Loucy (cell line): Measurements from ENCODE around the gene KRTAP9-7.
"Not testable (repeated sequence)": the region's sequence is repeated elsewhere in the genome, so short reads cannot be mapped to it uniquely, and the experiment has no call there.

Experiments
- H2AFZ ChIP-seq: fragments of 200-600 bp; sonication (generic); 2 replicates; pipeline ENCODE4 v1.6.0; 2016; ENCODE audit warnings: antibody characterized with exemption, mild to moderate bottlenecking, low read length, moderate library complexity
- H3F3A ChIP-seq: fragments of 200-600 bp; 2 replicates; pipeline ENCODE4 v1.6.0; 2016; ENCODE audit warnings: antibody characterized with exemption, low read depth, mild to moderate bottlenecking
- H3K27me3 ChIP-seq: fragments of 200-600 bp; sonication (generic); 2 replicates; pipeline ENCODE4 v1.6.1; 2014; ENCODE audit warnings: low read length, mild to moderate bottlenecking; ENCODE audit not compliant: insufficient read depth, poor library complexity, severe bottlenecking
- H3K36me3 ChIP-seq: fragments of 200-600 bp; sonication (generic); 2 replicates; pipeline ENCODE4 v1.6.1; 2016; ENCODE audit warnings: low read length; ENCODE audit not compliant: insufficient read depth
- H3K4me1 ChIP-seq: fragments of 200-600 bp; sonication (generic); 2 replicates; pipeline ENCODE4 v1.5.1; 2014; ENCODE audit warnings: low read length, mild to moderate bottlenecking; ENCODE audit not compliant: insufficient read depth, poor library complexity, severe bottlenecking
- H3K4me2 ChIP-seq: fragments of 200-600 bp; sonication (generic); 2 replicates; pipeline ENCODE4 v1.6.0; 2014; ENCODE audit warnings: antibody characterized with exemption, low read length, low read depth, mild to moderate bottlenecking; ENCODE audit not compliant: poor library complexity, severe bottlenecking
- H3K4me3 ChIP-seq: fragments of 200-600 bp; sonication (generic); 2 replicates; pipeline ENCODE4 v1.5.1; 2014; ENCODE audit warnings: low read length, mild to moderate bottlenecking, mixed read lengths; ENCODE audit not compliant: poor library complexity, severe bottlenecking
- H3K79me2 ChIP-seq: fragments of 200-600 bp; sonication (generic); 2 replicates; pipeline ENCODE4 v1.6.1; 2014; ENCODE audit warnings: low read length; ENCODE audit not compliant: insufficient read depth
- H3K9ac ChIP-seq: fragments of 200-600 bp; sonication (generic); 2 replicates; pipeline ENCODE4 v1.6.0; 2014; ENCODE audit warnings: mild to moderate bottlenecking, low read depth, low read length, moderate library complexity; ENCODE audit not compliant: poor library complexity, severe bottlenecking
- H3K9me2 ChIP-seq: fragments of 200-600 bp; sonication (generic); replicated peaks from 2 replicates; pipeline ENCODE4 v1.6.1; 2016; ENCODE audit warnings: low read depth, low read length, mixed read lengths
- H3K9me3 ChIP-seq: fragments of 200-600 bp; sonication (generic); 2 replicates; pipeline ENCODE4 v1.6.1; 2014; ENCODE audit warnings: mild to moderate bottlenecking, antibody characterized with exemption, low read length, low read depth; ENCODE audit not compliant: insufficient read depth
- H4K20me1 ChIP-seq: fragments of 200-600 bp; sonication (generic); 2 replicates; pipeline ENCODE4 v1.6.0; 2014; ENCODE audit warnings: antibody characterized with exemption, low read length, mild to moderate bottlenecking; ENCODE audit not compliant: insufficient read depth, poor library complexity, severe bottlenecking
- CTCF ChIP-seq: fragments of 200-600 bp; sonication (generic); conservative IDR thresholded peaks from 2 replicates; pipeline ENCODE4 v1.5.1; 2014; ENCODE audit warnings: mild to moderate bottlenecking, antibody characterized with exemption, low read length
- EZH2phosphoT487 ChIP-seq: fragments of 200-600 bp; IDR thresholded peaks from 2 replicates; pipeline ENCODE4 v1.6.1; 2018; ENCODE audit warnings: antibody characterized with exemption, mild to moderate bottlenecking, moderate library complexity, borderline replicate concordance

The KRTAP9-7 gene

GRCh38 chr17:41251261-41251660 lies 24.2 kb upstream of the KRTAP9-7 start:
- H3F3A ChIP-seq: no peaks in the 10 kb centered on the region
- no peaks in the 10 kb centered on the region for H3K36me3 ChIP-seq
- no peak overlapping the region for H3K4me3 ChIP-seq
- H3K79me2 ChIP-seq: no peaks in the 10 kb centered on the region
- no peaks in the 10 kb centered on the region for H3K9me3 ChIP-seq
- H2AFZ ChIP-seq: no peak overlapping the region
- H3K27me3 ChIP-seq: no peaks in the 10 kb centered on the region
- H4K20me1 ChIP-seq: no peaks in the 10 kb centered on the region
- no peak overlapping the region for H3K4me2 ChIP-seq
- no peaks in the 10 kb centered on the region for H3K4me1 ChIP-seq
- H3K9me2 ChIP-seq: no peaks in the 10 kb centered on the region
- TF ChIP-seq CTCF (no peak), EZH2phosphoT487 (no peak)
- no peak overlapping the region for H3K9ac ChIP-seq

GRCh38 chr17:41254861-41255260 lies 20.6 kb upstream of the KRTAP9-7 start:
- Histone ChIP-seq H3K36me3 (no peaks in the 10 kb centered on the region), H3K9ac (no peak overlapping the region), H2AFZ (no peak overlapping the region), H3K9me3 (no peaks in the 10 kb centered on the region), H3K4me3 (no peak overlapping the region), H3K9me2 (no peaks in the 10 kb centered on the region), H3F3A (no peaks in the 10 kb centered on the region), H3K27me3 (no peaks in the 10 kb centered on the region), H3K79me2 (no peaks in the 10 kb centered on the region), H3K4me1 (no peaks in the 10 kb centered on the region), H3K4me2 (no peak overlapping the region), H4K20me1 (no peaks in the 10 kb centered on the region)
- TF ChIP-seq CTCF: no peak
- TF ChIP-seq EZH2phosphoT487: no peak

GRCh38 chr17:41255381-41256290 lies 19.9 kb upstream of the KRTAP9-7 start, which contains the start of gene KRTAP9-9:
Gene KRTAP9-9 (plus strand): TSS chr17:41255384.
- not testable (repeated sequence) for H3K4me2 ChIP-seq, H3K9me3 ChIP-seq, H3F3A ChIP-seq, H3K79me2 ChIP-seq, H3K4me1 ChIP-seq, H3K4me3 ChIP-seq, H2AFZ ChIP-seq, H3K27me3 ChIP-seq, H4K20me1 ChIP-seq, H3K36me3 ChIP-seq, H3K9ac ChIP-seq, H3K9me2 ChIP-seq

GRCh38 chr17:41256291-41256685 lies 19.2 kb upstream of the KRTAP9-7 start:
- Histone ChIP-seq H3K4me2 (no peak overlapping the region), H3K27me3 (no peaks in the 10 kb centered on the region), H2AFZ (no peak overlapping the region), H3K9me3 (no peaks in the 10 kb centered on the region), H3K36me3 (no peaks in the 10 kb centered on the region), H3K4me3 (no peak overlapping the region), H3K9ac (no peak overlapping the region), H3K79me2 (no peaks in the 10 kb centered on the region), H3K4me1 (no peaks in the 10 kb centered on the region), H3K9me2 (no peaks in the 10 kb centered on the region), H4K20me1 (no peaks in the 10 kb centered on the region), H3F3A (no peaks in the 10 kb centered on the region)
- TF ChIP-seq CTCF (no peak), EZH2phosphoT487 (no peak)
